Ishikawa (cell line): ENCODE data around the gene WIPI1.

ENCODE experiments used
- CEBPB ChIP-seq: IDR thresholded peaks from 2 replicates; pipeline ENCODE4 v1.6.1; 2012
- EP300 ChIP-seq: IDR thresholded peaks from 2 replicates; pipeline ENCODE4 v1.6.1; 2012; ENCODE audit warnings: borderline replicate concordance
- NFIC ChIP-seq: IDR thresholded peaks from 2 replicates; pipeline ENCODE4 v1.6.1; 2012
- YY1 ChIP-seq: IDR thresholded peaks from 2 replicates; pipeline ENCODE4 v1.6.1; 2012; ENCODE audit warnings: low read depth

DNA sequence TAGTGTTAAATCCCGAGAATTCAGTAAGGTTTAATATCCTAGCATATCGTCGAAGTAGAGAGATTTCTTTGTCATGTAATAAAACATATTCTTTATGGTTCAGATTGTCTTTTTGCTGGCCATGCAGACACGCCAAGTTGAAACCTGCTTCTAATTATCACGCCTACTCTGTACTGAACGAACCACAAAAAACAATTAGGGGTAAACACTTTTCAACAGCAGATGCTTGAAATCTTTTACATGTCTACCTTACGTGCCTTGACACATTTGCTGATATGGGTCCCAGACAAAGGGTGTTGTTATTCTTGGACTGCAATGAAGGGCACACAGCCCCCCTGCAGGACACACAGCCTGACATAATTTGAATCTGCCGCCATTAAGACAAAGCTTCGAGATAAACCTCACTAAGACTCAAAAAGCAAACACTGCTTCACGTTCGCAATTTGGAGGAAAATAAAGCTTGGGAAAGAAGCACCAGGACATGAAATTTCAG is 13.3 kb downstream of the WIPI1 start:
- TF ChIP-seq NFIC: no peak
- no peak for TF ChIP-seq YY1
- TF ChIP-seq CEBPB: no peak
- TF ChIP-seq EP300: no peak
